Measurements from ENCODE around the gene CKMT2. TPM values are rescaled to one million over a fixed set of nuclear protein-coding genes. Genes with fewer than 3 reads are reported as not detected.

The CKMT2 gene
- total RNA-seq, 1 donor from 2014 or later, result 2.6 TPM

- no peaks in the 10 kb centered on the region for H3K9me3 Mint-ChIP-seq
- H3K36me3 Mint-ChIP-seq, result no peaks in the 10 kb centered on the region
- H3K4me1 Mint-ChIP-seq, result peaks cover 12% of the 10 kb centered on the region
- no peak overlapping the region for H3K4me3 Mint-ChIP-seq
- TF ChIP-seq CTCF (IDR thresholded peaks at IDR 0.05; ENCODE audit: unreplicated experiment), result no peak
- no peaks in the 10 kb centered on the region for H3K27me3 Mint-ChIP-seq (ENCODE audit: low read depth)
- no peak for DNase-seq (ENCODE audit: low spot score in 2 of 2, unreplicated experiment in 2 of 2)
- H3K27ac Mint-ChIP-seq, result no peak overlapping the region
Observed at GRCh38 chr5:81226949-81227348, 6.2 kb upstream of the CKMT2 start.

GRCh38 chr5:81228084-81228483, 5.0 kb upstream of the CKMT2 start:
- H3K4me3 Mint-ChIP-seq, result no peak overlapping the region
- no peak for TF ChIP-seq CTCF (IDR thresholded peaks at IDR 0.05; ENCODE audit: unreplicated experiment)
- no peaks in the 10 kb centered on the region for H3K36me3 Mint-ChIP-seq
- H3K27ac Mint-ChIP-seq, result no peak overlapping the region
- H3K4me1 Mint-ChIP-seq, result peaks cover 16% of the 10 kb centered on the region
- no peaks in the 10 kb centered on the region for H3K27me3 Mint-ChIP-seq (ENCODE audit: low read depth)
- no peak for DNase-seq (ENCODE audit: low spot score in 2 of 2, unreplicated experiment in 2 of 2)
- H3K9me3 Mint-ChIP-seq, result no peaks in the 10 kb centered on the region

GRCh38 chr5:81230416-81230815, 2.7 kb upstream of the CKMT2 start:
- Mint-ChIP-seq H3K27ac (no peak overlapping the region), H3K36me3 (no peaks in the 10 kb centered on the region), H3K9me3 (no peaks in the 10 kb centered on the region), H3K4me3 (no peak overlapping the region), H3K4me1 (peaks cover 32% of the 10 kb centered on the region), H3K27me3 (ENCODE audit: low read depth) (no peaks in the 10 kb centered on the region)
- no peak for DNase-seq (ENCODE audit: low spot score in 2 of 2, unreplicated experiment in 2 of 2)
- TF ChIP-seq CTCF (IDR thresholded peaks at IDR 0.05; ENCODE audit: unreplicated experiment), result no peak

- TF ChIP-seq CTCF (IDR thresholded peaks at IDR 0.05; ENCODE audit: unreplicated experiment), result no peak
- Mint-ChIP-seq H3K27me3 (ENCODE audit: low read depth) (no peaks in the 10 kb centered on the region), H3K9me3 (no peaks in the 10 kb centered on the region), H3K36me3 (peaks cover 7% of the 10 kb centered on the region), H3K27ac (no peak overlapping the region), H3K4me1 (peaks cover 22% of the 10 kb centered on the region), H3K4me3 (peak overlapping the region; percentile 77)
- DNase-seq (ENCODE audit: low spot score in 2 of 2, unreplicated experiment in 2 of 2), result no peak
Observed at GRCh38 chr5:81232464-81233079, 550 bp upstream of the CKMT2 start.

GRCh38 chr5:81234299-81234698, 1.2 kb downstream of the CKMT2 start:
- Mint-ChIP-seq H3K27ac (peak overlapping the region; percentile 75), H3K4me3 (peak overlapping the region; percentile 77), H3K27me3 (ENCODE audit: low read depth) (no peaks in the 10 kb centered on the region), H3K4me1 (peaks cover 22% of the 10 kb centered on the region), H3K9me3 (no peaks in the 10 kb centered on the region), H3K36me3 (peaks cover 10% of the 10 kb centered on the region)
- TF ChIP-seq CTCF (IDR thresholded peaks at IDR 0.05; ENCODE audit: unreplicated experiment), result no peak
- no peak for DNase-seq (ENCODE audit: low spot score in 2 of 2, unreplicated experiment in 2 of 2)

- Mint-ChIP-seq H3K27ac (no peak overlapping the region), H3K36me3 (peaks cover 10% of the 10 kb centered on the region), H3K4me3 (no peak overlapping the region), H3K27me3 (ENCODE audit: low read depth) (no peaks in the 10 kb centered on the region), H3K9me3 (no peaks in the 10 kb centered on the region), H3K4me1 (peaks cover 22% of the 10 kb centered on the region)
- no peak for DNase-seq (ENCODE audit: low spot score in 2 of 2, unreplicated experiment in 2 of 2)
- no peak for TF ChIP-seq CTCF (IDR thresholded peaks at IDR 0.05; ENCODE audit: unreplicated experiment)
Observed at GRCh38 chr5:81234801-81235200, 1.7 kb downstream of the CKMT2 start.

All from mesothelial cell of epicardium (in vitro differentiated cells).